Natural killer cell (primary cell): Measurements from ENCODE around the gene ARHGEF16. TPM values are rescaled to one million over a fixed set of nuclear protein-coding genes. Genes with fewer than 3 reads are reported as not detected.

Source experiments
- ATAC-seq, 3 donors: fragments of 150-1000 bp in 2 of 3; fragments of 200-7000 bp in 1 of 3; cut with Tn5 transposase; 1 replicate in 1 of 3; 2 replicates in 2 of 3; pipeline ENCODE4 v1.10.0; 2021; ENCODE audit warnings: mild to moderate bottlenecking in 2 of 3, moderate library complexity in 2 of 3
- DNase-seq, 2 donors: peaks; one replicate each; pipeline versions ENCODE4 v3.0.0 to v3.0.0-alpha.2; 2013 to 2021; ENCODE audit warnings: mixed read lengths in 1 of 2
- H3K27ac ChIP-seq: one replicate; pipeline ENCODE4 v1.5.1; 2013; ENCODE audit warnings: mild to moderate bottlenecking, low read length
- H3K27me3 ChIP-seq: one replicate; pipeline ENCODE4 v1.6.1; 2013; ENCODE audit warnings: low read length; ENCODE audit not compliant: control insufficient read depth, insufficient read depth
- H3K36me3 ChIP-seq: one replicate; pipeline ENCODE4 v1.6.1; 2013; ENCODE audit warnings: low read length; ENCODE audit not compliant: control insufficient read depth, insufficient read depth
- H3K4me1 ChIP-seq: one replicate; pipeline ENCODE4 v1.6.1; 2013; ENCODE audit warnings: low read length; ENCODE audit not compliant: control insufficient read depth, insufficient read depth
- H3K4me3 ChIP-seq: one replicate; pipeline ENCODE4 v1.5.1; 2013; ENCODE audit warnings: low read length
- H3K9me3 ChIP-seq: one replicate; pipeline ENCODE4 v1.6.1; 2013; ENCODE audit warnings: low read length; ENCODE audit not compliant: control insufficient read depth, insufficient read depth
- H3K27ac Mint-ChIP-seq, 2 donors: one replicate each; pipeline ENCODE4 v1.8.0; 2022; ENCODE audit warnings: mild to moderate bottlenecking in 2 of 2, mixed read lengths in 2 of 2, moderate library complexity in 1 of 2
- H3K27me3 Mint-ChIP-seq, 2 donors: one replicate each; pipeline ENCODE4 v1.8.0; 2022; ENCODE audit warnings: low read depth in 2 of 2, mixed read lengths in 2 of 2
- H3K36me3 Mint-ChIP-seq: one replicate; pipeline ENCODE4 v1.8.0; 2022; ENCODE audit warnings: mixed read lengths
- H3K4me1 Mint-ChIP-seq, 2 donors: one replicate each; pipeline ENCODE4 v1.8.0; 2022; ENCODE audit warnings: mixed read lengths in 2 of 2
- H3K4me3 Mint-ChIP-seq: one replicate; pipeline ENCODE4 v1.8.0; 2022; ENCODE audit warnings: mild to moderate bottlenecking, moderate library complexity, mixed read lengths
- H3K9me3 Mint-ChIP-seq, 2 donors: one replicate each; pipeline ENCODE4 v1.8.0; 2022; ENCODE audit warnings: mixed read lengths in 2 of 2
- CTCF ChIP-seq: fragments of 200-600 bp; IDR thresholded peaks from one replicate; pipeline ENCODE4 v1.8.0; 2022; ENCODE audit warnings: antibody characterized with exemption
- WGBS: methylation state at CpG from one replicate; pipeline ENCODE4 v1.1.7; 2013; ENCODE audit warnings: missing lambda C conversion rate; ENCODE audit not compliant: insufficient coverage; 5-methylcytosine and 5-hydroxymethylcytosine counted together
- intact Hi-C: fragments of 100-400 bp; cut with micrococcal nuclease; formaldehyde crosslinking; loops from one replicate; pipeline ENCODE4 v1.14.2; 2022
- total RNA-seq, 4 donors: library from RNA; stranded (reverse); fragments of 120-200 nt in 1 of 4; gene quantifications; one replicate each; pipeline versions ENCODE4 v1.2.3 to v1.2.4, GENCODE V29; 2013 to 2022

ARHGEF16 gene
- total RNA-seq, 3 donors from 2014 or later (not counting 1 experiment from before 2014, with no cell fraction given): not detected

- Mint-ChIP-seq H3K4me1 (no peaks in the 10 kb centered on the region), H3K27ac (no peak overlapping the region), H3K36me3 (no peaks in the 10 kb centered on the region), H3K27me3 (no peaks in the 10 kb centered on the region), H3K4me3 (no peak overlapping the region), H3K9me3 (no peaks in the 10 kb centered on the region)
- Histone ChIP-seq H3K27me3 (no peaks in the 10 kb centered on the region), H3K9me3 (no peaks in the 10 kb centered on the region), H3K4me3 (no peak overlapping the region), H3K27ac (no peak overlapping the region), H3K36me3 (no peaks in the 10 kb centered on the region), H3K4me1 (no peaks in the 10 kb centered on the region)
- TF ChIP-seq CTCF: no peak
- intact Hi-C loops: no loop called here
- no peak for DNase-seq
- WGBS: 88% methylated on average over 32 of the region's 32 CpGs
- ATAC-seq: no peak
Measured at GRCh38 chr1:3510136-3510955, 55.9 kb downstream of the ARHGEF16 start.

- Histone ChIP-seq H3K36me3 (no peaks in the 10 kb centered on the region), H3K27ac (no peak overlapping the region), H3K4me3 (no peak overlapping the region), H3K27me3 (no peaks in the 10 kb centered on the region), H3K9me3 (no peaks in the 10 kb centered on the region), H3K4me1 (no peaks in the 10 kb centered on the region)
- Mint-ChIP-seq H3K4me1 (no peaks in the 10 kb centered on the region), H3K9me3 (no peaks in the 10 kb centered on the region), H3K4me3 (no peak overlapping the region), H3K27me3 (no peaks in the 10 kb centered on the region), H3K36me3 (no peaks in the 10 kb centered on the region), H3K27ac (no peak overlapping the region)
- 81% methylated on average over 12 of the region's 12 CpGs for WGBS
- TF ChIP-seq CTCF: no peak
- DNase-seq (no peak), ATAC-seq (no peak)
- intact Hi-C loops: no loop called here
Measured at GRCh38 chr1:3510956-3511250, 56.4 kb downstream of the ARHGEF16 start.

- 96% methylated on average over 16 of the region's 16 CpGs for WGBS
- no peaks in the 10 kb centered on the region for H3K36me3 Mint-ChIP-seq
- no peak overlapping the region for H3K4me3 ChIP-seq
- H3K36me3 ChIP-seq: no peaks in the 10 kb centered on the region
- no peak overlapping the region for H3K4me3 Mint-ChIP-seq
- DNase-seq: no peak
- no peaks in the 10 kb centered on the region for H3K4me1 ChIP-seq
- no peak for ATAC-seq
- TF ChIP-seq CTCF: no peak
- no peaks in the 10 kb centered on the region for H3K9me3 ChIP-seq
- H3K27ac ChIP-seq: no peak overlapping the region
- H3K9me3 Mint-ChIP-seq: no peaks in the 10 kb centered on the region
- no peaks in the 10 kb centered on the region for H3K27me3 Mint-ChIP-seq
- intact Hi-C loops: no loop called here
- no peaks in the 10 kb centered on the region for H3K27me3 ChIP-seq
- H3K4me1 Mint-ChIP-seq: no peaks in the 10 kb centered on the region
- no peak overlapping the region for H3K27ac Mint-ChIP-seq
Measured at GRCh38 chr1:3511306-3511705, 56.8 kb downstream of the ARHGEF16 start.

GRCh38 chr1:3511856-3512255, 57.4 kb downstream of the ARHGEF16 start:
- no peaks in the 10 kb centered on the region for H3K27me3 ChIP-seq
- H3K9me3 Mint-ChIP-seq: no peaks in the 10 kb centered on the region
- H3K27me3 Mint-ChIP-seq: no peaks in the 10 kb centered on the region
- H3K4me3 ChIP-seq: no peak overlapping the region
- intact Hi-C loops: no loop called here
- no peaks in the 10 kb centered on the region for H3K36me3 Mint-ChIP-seq
- no peaks in the 10 kb centered on the region for H3K36me3 ChIP-seq
- H3K4me1 Mint-ChIP-seq: no peaks in the 10 kb centered on the region
- no peak overlapping the region for H3K4me3 Mint-ChIP-seq
- TF ChIP-seq CTCF: no peak
- 94% methylated on average over 15 of the region's 15 CpGs for WGBS
- no peak for ATAC-seq
- H3K4me1 ChIP-seq: no peaks in the 10 kb centered on the region
- H3K27ac ChIP-seq: no peak overlapping the region
- H3K27ac Mint-ChIP-seq: no peak overlapping the region
- no peaks in the 10 kb centered on the region for H3K9me3 ChIP-seq
- DNase-seq: no peak
